GM12891 (cell line): ENCODE data around the gene PCMTD2.

Source experiments
- PAX5 ChIP-seq: IDR thresholded peaks from 2 replicates; pipeline ENCODE4 v1.6.1; 2011; ENCODE audit warnings: low read length, moderate library complexity, mild to moderate bottlenecking; ENCODE audit not compliant: insufficient read depth, severe bottlenecking
- POLR2A ChIP-seq: IDR thresholded peaks from 2 replicates; pipeline ENCODE4 v1.6.1; 2011; ENCODE audit warnings: low read depth, low read length, control low read depth
- POLR2AphosphoS5 ChIP-seq: IDR thresholded peaks from 2 replicates; pipeline ENCODE4 v1.6.1; 2011; ENCODE audit warnings: low read depth, low read length, control low read depth
- POU2F2 ChIP-seq: IDR thresholded peaks from 2 replicates; pipeline ENCODE4 v1.6.1; 2011; ENCODE audit warnings: low read depth, mild to moderate bottlenecking, control low read depth, low read length, moderate library complexity
- SPI1 ChIP-seq: IDR thresholded peaks from 2 replicates; pipeline ENCODE4 v1.6.1; 2011; ENCODE audit warnings: low read depth, low read length, control low read depth
- TAF1 ChIP-seq: IDR thresholded peaks from 2 replicates; pipeline ENCODE4 v1.6.1; 2011; ENCODE audit warnings: low read depth, low read length, control low read depth

DNA sequence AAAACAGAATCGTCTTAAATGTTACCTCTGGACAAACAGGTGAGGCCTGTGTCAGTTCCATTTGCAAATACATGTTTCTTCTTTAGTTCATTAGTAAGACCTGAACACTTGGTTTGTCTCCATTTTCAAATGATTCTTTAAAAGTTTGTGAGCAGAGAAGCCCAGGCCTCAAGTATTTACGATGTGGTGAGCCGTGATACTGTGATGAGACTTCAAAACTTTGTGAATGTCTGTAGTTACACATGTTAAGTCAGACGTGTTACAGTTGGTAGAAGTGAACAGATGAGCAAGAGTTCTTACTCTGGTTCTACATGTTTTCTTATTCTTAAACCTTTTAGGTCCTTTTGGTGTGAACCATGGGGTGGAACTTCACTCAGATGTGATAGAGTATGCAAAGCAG is 8.5 kb downstream of the PCMTD2 start:
- TF ChIP-seq POLR2AphosphoS5 (no peak), POLR2A (no peak), TAF1 (no peak), SPI1 (no peak), PAX5 (no peak), POU2F2 (no peak)
